ENCODE data around the gene DNAH9.
A peak's percentile ranks its signal among the peaks of the same experiment; 100 is the strongest.

The DNAH9 gene

DNA sequence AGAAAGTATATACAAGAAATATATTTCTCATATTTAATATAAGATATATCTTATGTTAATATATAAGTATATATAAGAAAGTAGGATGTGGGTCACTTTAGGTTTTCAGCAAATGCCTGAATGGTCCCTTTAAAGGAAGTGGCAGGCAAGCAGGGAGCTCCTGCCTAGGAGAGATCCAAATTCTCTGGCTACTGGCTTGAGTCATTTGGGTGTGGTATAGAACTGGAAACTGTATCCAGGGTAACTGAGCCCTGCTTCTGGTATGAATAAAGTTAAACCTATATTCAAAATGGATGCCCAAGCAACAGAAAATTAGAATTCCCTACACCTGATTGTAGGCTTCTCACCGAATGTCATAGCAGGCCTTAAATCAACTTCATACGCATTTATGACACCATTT lies 254.6 kb downstream of the DNAH9 start:
- DNase-seq = no peak

DNA sequence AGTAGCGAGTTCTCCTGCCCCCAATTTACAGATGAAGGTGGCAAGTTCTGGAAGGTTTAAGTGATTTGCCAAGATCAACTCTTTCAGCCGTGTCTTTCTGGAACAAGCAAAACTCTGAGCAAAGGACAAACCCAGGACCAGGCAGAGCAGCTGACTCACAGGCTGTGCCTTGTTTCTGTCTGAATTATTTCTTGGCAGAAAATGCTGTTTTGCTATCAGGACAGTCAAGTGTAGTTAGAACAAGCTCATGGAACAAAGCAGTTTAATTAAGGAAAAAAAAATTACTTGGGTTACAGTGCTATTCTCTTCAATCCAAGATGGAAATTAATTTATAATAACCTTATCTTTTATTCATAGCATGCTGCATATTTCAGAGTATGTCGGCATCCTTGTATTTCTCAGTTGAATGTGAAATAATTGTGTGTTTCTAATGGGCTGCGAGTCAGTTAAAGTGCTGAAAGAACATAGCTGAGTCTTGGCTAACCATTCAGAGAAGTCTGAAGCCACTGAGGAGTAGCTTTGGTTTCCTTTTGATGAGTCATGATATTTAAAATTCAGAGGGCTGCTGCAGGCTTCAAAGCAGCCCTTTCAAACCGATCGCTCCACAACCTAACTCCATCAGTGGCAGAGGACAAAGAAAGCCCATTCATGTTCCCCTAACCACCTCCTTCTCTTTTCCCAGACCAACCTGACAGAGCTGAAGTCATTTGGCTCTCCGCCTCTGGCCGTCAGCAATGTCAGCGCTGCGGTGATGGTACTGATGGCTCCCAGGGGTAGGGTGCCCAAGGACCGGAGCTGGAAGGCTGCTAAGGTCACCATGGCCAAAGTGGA lies 255.3 kb downstream of the DNAH9 start:
- peak; percentile 67 for DNase-seq

DNA sequence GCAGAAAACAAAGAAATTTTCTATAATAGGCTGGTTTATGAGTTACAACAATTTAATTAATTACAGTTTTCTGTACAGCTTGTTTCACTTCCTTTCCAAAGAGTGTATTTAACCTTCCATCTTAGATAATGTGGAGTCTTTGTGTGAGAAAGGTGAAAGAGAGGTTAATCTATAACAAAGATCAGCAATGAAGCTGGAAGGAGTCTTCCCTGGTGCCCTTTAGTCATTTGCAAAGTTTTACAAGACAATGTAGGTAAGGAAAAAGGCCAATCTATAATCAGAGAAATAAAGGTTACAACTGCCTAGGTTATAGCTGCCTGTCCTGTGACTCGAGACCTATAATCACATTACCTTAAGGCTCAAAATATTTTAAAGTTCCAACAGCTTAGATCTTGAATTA lies 257.0 kb downstream of the DNAH9 start:
- no peak for DNase-seq

DNA sequence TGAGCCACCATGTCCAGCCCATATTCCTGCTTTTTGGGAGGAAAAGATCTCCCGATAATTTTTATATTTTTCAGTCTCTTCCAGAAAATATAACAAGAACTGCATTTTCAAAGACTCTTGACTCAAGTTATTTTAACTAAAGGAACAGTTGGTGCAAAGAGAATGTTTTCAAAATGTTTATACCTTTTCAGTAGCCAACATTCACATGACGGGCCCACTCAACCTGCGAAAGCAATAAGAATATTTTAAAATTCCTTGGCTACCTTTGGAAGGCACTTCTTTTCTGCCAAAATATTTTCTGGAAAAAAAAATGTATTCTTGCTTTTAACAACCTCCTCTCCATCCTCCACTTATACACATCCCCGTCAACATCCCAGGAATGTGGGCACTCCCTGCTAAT lies 258.7 kb downstream of the DNAH9 start:
- DNase-seq = no peak

- DNase-seq = no peak
These were observed 271.6 kb downstream of the DNAH9 start for GRCh38 chr17:11869680-11870394.

DNA sequence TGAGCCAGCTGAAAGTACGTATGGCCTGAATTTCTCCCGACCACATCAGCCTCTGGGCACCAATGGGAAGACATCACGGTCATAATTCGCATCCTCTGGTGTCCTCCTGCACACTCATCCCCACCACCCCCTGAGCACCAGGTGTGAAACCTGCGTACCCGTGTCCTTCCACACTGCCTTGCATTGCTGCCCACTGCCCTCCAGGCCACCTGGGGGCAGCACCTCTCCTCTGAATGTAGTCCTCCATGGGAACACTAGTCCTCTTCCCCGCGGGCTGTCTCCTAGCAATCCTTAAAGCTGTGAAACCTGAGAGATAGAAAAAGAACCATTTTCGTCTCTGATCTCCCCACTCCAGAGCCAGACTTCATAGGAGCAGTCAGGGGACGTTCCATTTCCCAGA lies 273.5 kb downstream of the DNAH9 start:
- no peak for DNase-seq

DNA sequence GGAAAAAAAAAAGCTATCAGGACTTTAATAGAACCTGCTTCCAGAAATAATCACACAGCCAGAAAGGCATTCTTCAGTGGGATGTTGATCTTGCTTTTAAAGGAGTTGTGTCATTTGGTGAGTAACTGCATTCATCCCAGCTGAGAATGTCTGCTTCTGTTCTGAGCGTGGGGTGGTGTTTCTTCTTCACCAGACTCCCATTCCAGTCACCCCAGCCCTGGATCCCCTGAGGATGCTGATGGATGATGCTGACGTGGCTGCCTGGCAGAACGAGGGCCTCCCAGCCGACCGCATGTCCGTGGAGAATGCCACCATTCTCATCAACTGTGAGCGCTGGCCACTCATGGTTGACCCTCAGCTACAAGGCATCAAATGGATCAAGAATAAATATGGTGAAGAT lies 276.5 kb downstream of the DNAH9 start:
- DNase-seq = no peak

- peak; percentile 26 for DNase-seq
These were observed 282.4 kb downstream of the DNAH9 start for GRCh38 chr17:11880714-11881113.

DNA sequence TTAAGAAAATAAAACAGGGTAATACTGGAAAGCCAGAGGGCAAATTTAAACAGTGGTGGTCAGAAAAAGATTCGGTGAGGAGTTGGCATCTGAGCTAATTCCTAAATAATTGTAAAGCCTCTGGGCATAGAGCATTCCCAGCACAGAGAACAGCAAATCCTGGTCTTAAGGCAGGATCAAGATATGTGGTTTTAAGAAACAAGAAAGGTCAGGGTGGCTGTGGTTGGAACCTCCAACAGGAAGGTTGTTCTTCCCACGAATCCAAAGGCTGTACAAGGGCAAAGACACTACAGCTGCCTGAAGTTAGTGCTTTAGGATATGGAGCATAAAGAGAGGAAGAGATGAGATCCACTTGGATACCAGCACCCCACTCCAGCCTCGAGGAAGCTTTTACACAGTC lies 284.4 kb downstream of the DNAH9 start:
- DNase-seq = no peak

- DNase-seq = no peak
These were observed 286.8 kb downstream of the DNAH9 start for GRCh38 chr17:11885051-11885450.

DNA sequence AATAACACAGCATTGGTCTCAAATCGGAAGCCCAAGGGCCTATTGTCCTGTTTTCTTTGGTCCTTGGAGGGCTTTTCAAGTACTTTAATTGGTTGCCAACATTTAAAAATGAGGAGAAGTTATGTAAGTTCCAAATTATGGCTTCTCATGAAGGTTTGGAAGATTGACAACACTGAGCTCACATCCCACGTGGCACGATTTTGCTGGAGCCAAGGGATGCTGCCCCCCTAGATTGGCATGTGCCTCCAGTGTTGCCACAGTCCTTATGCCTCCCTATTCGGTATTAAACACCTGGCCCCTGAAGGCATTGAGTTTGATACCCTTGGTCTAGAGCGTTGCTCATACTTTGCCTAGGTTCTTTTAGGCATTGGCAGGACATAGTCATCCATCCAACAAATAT lies 291.0 kb downstream of the DNAH9 start:
- DNase-seq = no peak

- no peak for DNase-seq
These were observed 295.6 kb downstream of the DNAH9 start for GRCh38 chr17:11893862-11894261.

DNA sequence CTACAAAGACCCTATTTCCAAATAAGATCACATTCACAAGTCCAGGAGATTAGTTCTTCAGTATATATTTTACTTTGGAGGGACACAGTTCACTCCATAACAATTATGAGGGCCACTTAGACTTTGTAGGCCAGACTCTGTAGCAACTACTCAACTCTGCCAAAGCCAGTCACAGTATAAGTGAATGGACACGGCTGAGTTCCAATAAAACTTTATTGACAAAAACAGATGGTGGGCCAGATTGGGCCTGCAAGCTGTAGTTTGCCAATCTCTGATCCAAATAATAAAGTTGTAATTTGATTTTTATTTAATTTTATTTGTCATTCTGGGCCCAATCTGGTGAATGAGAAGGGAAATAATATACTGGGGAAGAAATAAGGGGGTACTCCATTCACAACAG lies 297.9 kb downstream of the DNAH9 start:
- no peak for DNase-seq

DNA sequence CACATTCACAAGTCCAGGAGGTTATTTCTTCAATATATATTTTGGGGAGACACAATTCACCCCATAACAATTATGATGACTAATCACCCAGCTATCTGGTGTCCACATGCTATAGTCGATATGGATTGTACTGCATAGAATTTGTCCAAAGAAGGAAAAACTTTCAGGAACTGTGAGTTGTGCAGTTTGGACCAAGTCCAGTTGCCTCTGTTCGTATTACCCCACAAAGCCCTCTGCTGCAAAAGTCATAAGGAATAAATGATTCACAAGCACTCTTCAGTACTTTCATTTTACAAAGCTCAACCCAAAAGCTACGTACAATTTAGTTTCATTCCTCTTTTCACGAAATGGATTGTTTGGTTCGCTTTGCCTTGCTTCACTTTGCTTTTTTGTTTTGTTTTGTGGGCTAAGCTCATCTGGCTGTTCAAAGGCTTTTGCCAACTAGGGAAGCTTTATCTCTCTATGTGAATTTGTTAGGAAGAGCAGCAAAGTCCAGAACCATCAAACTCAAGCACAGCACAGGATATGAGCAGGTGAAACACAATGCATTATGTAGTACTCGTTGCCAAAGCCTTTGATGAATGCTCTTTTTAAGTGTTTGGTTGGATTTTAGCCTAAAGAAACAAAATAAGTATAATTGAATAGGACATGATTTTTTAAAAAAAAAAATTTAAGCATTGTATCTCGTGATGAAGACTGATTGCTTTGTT lies 300.4 kb downstream of the DNAH9 start:
- DNase-seq = no peak

DNA sequence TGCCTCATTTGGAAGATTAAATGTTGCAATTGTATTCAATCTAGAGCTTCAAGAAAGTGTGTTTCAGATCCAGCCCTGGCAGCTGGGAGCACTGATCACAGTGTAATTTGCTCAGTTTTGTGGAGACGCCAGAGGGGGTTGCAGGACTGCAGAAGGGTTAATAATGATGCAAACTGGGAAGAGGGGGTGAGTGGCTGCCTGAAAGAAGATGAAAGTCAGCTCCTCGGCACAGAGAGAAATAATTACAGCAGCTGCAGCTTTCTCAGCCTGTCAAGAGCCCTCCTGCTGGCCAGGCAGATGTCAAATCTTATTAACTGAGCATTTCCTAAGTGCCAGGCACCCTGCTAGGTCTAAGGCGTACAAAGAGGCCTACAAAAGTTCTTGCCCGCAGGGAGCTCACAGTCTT lies 301.3 kb downstream of the DNAH9 start:
- no peak for DNase-seq

DNA sequence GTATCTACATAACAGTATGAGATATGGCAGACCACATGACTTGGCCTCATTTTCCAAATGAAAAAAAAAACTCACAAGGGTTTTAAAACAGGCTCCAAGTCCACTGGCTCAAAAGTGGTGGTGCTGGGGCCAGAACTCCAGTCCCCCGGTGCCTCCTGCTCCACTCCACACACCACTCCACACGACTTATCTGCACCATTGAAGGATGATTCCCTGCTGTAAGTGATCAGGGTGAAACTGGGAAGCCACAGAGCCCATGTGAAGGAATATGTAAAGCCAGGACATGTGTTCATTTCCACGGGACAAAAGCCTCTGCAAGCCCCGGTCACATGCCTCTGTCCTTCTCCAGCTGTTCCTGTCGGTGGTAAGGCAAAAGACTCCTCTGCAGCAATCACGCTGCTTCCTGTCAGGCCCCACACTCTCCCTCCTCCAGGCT lies 301.8 kb downstream of the DNAH9 start:
- DNase-seq = no peak

DNA sequence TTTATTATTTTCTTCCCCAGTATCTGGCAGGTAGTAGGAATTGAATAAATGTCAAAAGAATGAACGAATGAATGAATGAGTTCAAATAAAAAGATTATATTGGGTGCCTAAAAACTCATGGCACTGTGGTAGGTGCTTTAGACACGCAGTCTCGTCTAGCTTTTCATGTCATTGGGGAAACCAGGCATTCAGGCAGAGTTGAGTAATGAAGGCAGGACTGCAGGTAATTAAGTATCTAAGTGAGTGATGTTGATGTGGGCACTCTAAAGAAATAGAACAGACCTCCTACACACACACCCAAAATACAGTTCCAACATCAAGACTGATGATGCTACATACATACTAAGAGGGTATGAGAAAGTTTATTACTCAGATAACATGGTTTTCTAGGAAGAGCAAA lies 302.4 kb downstream of the DNAH9 start:
- DNase-seq = no peak

- no peak for DNase-seq
These were observed 303.7 kb downstream of the DNAH9 start for GRCh38 chr17:11901931-11902330.

- no peak for DNase-seq
These were observed 310.5 kb downstream of the DNAH9 start for GRCh38 chr17:11908711-11909146.

GRCh38 chr17:11909348-11909747 lies 311.1 kb downstream of the DNAH9 start:
- DNase-seq = no peak

DNA sequence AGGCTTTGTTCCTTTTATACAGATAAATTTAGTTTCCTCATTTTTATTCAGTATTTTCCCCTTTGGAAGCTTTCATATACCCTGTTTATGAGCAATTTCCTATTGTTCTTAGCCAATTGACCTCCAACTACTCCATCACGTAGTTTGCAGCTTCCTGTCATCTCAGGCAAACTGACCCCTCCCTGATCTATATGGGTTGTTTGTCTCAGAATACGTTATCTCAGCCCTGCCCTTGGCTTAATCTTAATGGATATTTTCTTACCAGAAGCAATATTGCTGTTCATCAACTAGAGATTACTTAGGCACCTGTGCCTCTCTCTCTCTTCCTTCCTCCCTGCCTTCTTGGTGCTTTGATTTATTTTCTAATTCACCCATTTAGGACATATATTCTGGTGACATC lies 317.8 kb downstream of the DNAH9 start:
- no peak for DNase-seq

DNA sequence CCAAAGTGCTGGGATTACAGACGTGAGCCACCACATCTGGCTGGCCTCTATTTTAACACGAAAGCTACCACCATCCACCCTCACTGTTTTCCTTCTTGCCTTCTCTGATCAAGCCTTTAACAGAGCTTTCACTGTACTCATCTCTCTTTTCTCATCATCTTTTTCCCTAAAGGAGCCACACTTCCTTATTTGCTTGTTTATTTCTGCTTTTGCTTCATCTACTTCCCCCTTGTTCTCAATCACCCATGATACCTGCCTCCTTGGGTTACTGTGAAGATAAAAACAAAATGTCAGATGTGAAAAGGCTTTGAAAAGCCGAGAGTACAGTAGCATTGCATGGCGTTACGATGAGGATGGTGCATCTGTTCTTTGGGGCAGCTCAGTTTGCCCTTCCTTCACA lies 319.1 kb downstream of the DNAH9 start:
- no peak for DNase-seq

- no peak for DNase-seq
These were observed 323.0 kb downstream of the DNAH9 start for GRCh38 chr17:11921296-11921695.

GRCh38 chr17:11922638-11923037 lies 324.4 kb downstream of the DNAH9 start:
- no peak for DNase-seq
